Measurements from ENCODE around the gene NUP54.

GRCh38 chr4:76196376-76196775 is 48.2 kb upstream of the NUP54 start:
- TF ChIP-seq CTCF (IDR thresholded peaks at IDR 0.05; ENCODE audit: low read depth, low read length) = no peak
- no peak for TF ChIP-seq EZH2phosphoT487 (IDR thresholded peaks at IDR 0.05; ENCODE audit: low read depth)
